HEK293 (cell line): ENCODE data around the gene CTIF.

Experiments
- BCL6B ChIP-seq: fragments of 450-650 bp; formaldehyde crosslinking; IDR thresholded peaks from 2 replicates; pipeline ENCODE4 v1.5.1; 2017; ENCODE audit warnings: missing biosample characterization, missing genetic modification characterization
- CTCF ChIP-seq: fragments of 450-650 bp; formaldehyde crosslinking; IDR thresholded peaks from 2 replicates; pipeline ENCODE4 v1.5.1; 2016; ENCODE audit warnings: missing biosample characterization, missing genetic modification characterization
- ELK4 ChIP-seq: IDR thresholded peaks from 2 replicates; pipeline ENCODE4 v1.6.1; 2011; ENCODE audit warnings: mild to moderate bottlenecking, low read depth, low read length, borderline replicate concordance
- GLIS1 ChIP-seq: fragments of 450-650 bp; formaldehyde crosslinking; IDR thresholded peaks from 2 replicates; pipeline ENCODE4 v1.5.1; 2016; ENCODE audit warnings: missing biosample characterization, missing genetic modification characterization
- IKZF3 ChIP-seq: fragments of 450-650 bp; IDR thresholded peaks from 2 replicates; pipeline ENCODE4 v1.5.0; 2018; ENCODE audit warnings: missing biosample characterization, mild to moderate bottlenecking, missing genetic modification characterization, moderate library complexity
- KLF8 ChIP-seq: fragments of 450-650 bp; formaldehyde crosslinking; IDR thresholded peaks from 2 replicates; pipeline ENCODE4 v1.5.1; 2016; ENCODE audit warnings: missing biosample characterization, missing genetic modification characterization
- OSR2 ChIP-seq: fragments of 450-650 bp; formaldehyde crosslinking; IDR thresholded peaks from 2 replicates; pipeline ENCODE4 v1.5.1; 2016; ENCODE audit warnings: missing biosample characterization, missing genetic modification characterization
- PATZ1 ChIP-seq: fragments of 450-650 bp; formaldehyde crosslinking; IDR thresholded peaks from 2 replicates; pipeline ENCODE4 v1.5.1; 2016; ENCODE audit warnings: missing biosample characterization, missing genetic modification characterization
- PRDM6 ChIP-seq: fragments of 450-650 bp; formaldehyde crosslinking; IDR thresholded peaks from 2 replicates; pipeline ENCODE4 v1.5.1; 2017; ENCODE audit warnings: missing biosample characterization, missing genetic modification characterization
- SALL2 ChIP-seq: fragments of 450-650 bp; formaldehyde crosslinking; IDR thresholded peaks from 2 replicates; pipeline ENCODE4 v1.5.0; 2017; ENCODE audit warnings: missing biosample characterization, mild to moderate bottlenecking, missing genetic modification characterization, borderline replicate concordance
- TCF7L2 ChIP-seq: IDR thresholded peaks from 2 replicates; pipeline ENCODE4 v1.6.1; 2011; ENCODE audit warnings: low read depth, mild to moderate bottlenecking, inconsistent platforms, low read length, moderate library complexity, borderline replicate concordance
- WT1 ChIP-seq: fragments of 450-650 bp; formaldehyde crosslinking; IDR thresholded peaks from 2 replicates; pipeline ENCODE4 v1.5.1; 2016; ENCODE audit warnings: missing biosample characterization, missing genetic modification characterization
- ZBTB10 ChIP-seq: fragments of 450-650 bp; formaldehyde crosslinking; IDR thresholded peaks from 2 replicates; pipeline ENCODE4 v1.5.1; 2016; ENCODE audit warnings: missing biosample characterization, missing genetic modification characterization
- ZBTB20 ChIP-seq: fragments of 450-650 bp; formaldehyde crosslinking; IDR thresholded peaks from 2 replicates; pipeline ENCODE4 v1.5.1; 2016; ENCODE audit warnings: missing biosample characterization, missing genetic modification characterization
- ZBTB21 ChIP-seq: fragments of 450-650 bp; formaldehyde crosslinking; IDR thresholded peaks from 2 replicates; pipeline ENCODE4 v1.5.1; 2017; ENCODE audit warnings: missing biosample characterization, missing genetic modification characterization
- ZBTB8A ChIP-seq: fragments of 450-650 bp; formaldehyde crosslinking; IDR thresholded peaks from 2 replicates; pipeline ENCODE4 v1.5.1; 2016; ENCODE audit warnings: missing biosample characterization, missing genetic modification characterization
- ZNF121 ChIP-seq: fragments of 450-650 bp; formaldehyde crosslinking; IDR thresholded peaks from 2 replicates; pipeline ENCODE4 v1.5.1; 2016; ENCODE audit warnings: missing biosample characterization, missing genetic modification characterization
- ZNF148 ChIP-seq: fragments of 450-650 bp; formaldehyde crosslinking; IDR thresholded peaks from 2 replicates; pipeline ENCODE4 v1.5.0; 2017; ENCODE audit warnings: missing biosample characterization, missing genetic modification characterization, borderline replicate concordance
- ZNF394 ChIP-seq: fragments of 450-650 bp; formaldehyde crosslinking; IDR thresholded peaks from 2 replicates; pipeline ENCODE4 v1.5.1; 2016; ENCODE audit warnings: missing biosample characterization, missing genetic modification characterization, mild to moderate bottlenecking, moderate library complexity, borderline replicate concordance
- ZNF600 ChIP-seq: fragments of 450-650 bp; formaldehyde crosslinking; IDR thresholded peaks from 2 replicates; pipeline ENCODE4 v1.5.1; 2016; ENCODE audit warnings: missing biosample characterization, missing genetic modification characterization
- ZNF704 ChIP-seq: fragments of 450-650 bp; formaldehyde crosslinking; IDR thresholded peaks from 2 replicates; pipeline ENCODE4 v1.5.1; 2016; ENCODE audit warnings: missing biosample characterization, missing genetic modification characterization
- ZSCAN16 ChIP-seq: fragments of 450-650 bp; formaldehyde crosslinking; IDR thresholded peaks from 2 replicates; pipeline ENCODE4 v1.5.1; 2016; ENCODE audit warnings: missing biosample characterization, missing genetic modification characterization
- ZSCAN5A ChIP-seq: fragments of 450-650 bp; formaldehyde crosslinking; IDR thresholded peaks from 2 replicates; pipeline ENCODE4 v1.5.1; 2016; ENCODE audit warnings: missing biosample characterization, missing genetic modification characterization

Gene CTIF

GRCh38 chr18:48605408-48605845 is 66.6 kb downstream of the CTIF start (continued):
- TF ChIP-seq PATZ1 (tag by site-specific recombination), result no peak
- peak; percentile 62; the same call in 1 of the 2 replicates for TF ChIP-seq IKZF3 (tag by site-specific recombination)
- TF ChIP-seq GLIS1 (tag by site-specific recombination), result peak; percentile 69
- TF ChIP-seq ZBTB21 (tag by site-specific recombination), result no peak
- TF ChIP-seq ZNF148 (tag by site-specific recombination), result no peak
- TF ChIP-seq ZSCAN5A (tag by site-specific recombination), result no peak
- TF ChIP-seq KLF8 (tag by site-specific recombination), result no peak
- TF ChIP-seq ZNF121, result no peak
- TF ChIP-seq CTCF (tag by site-specific recombination), result peak; percentile 55
- no peak for TF ChIP-seq TCF7L2
- TF ChIP-seq PRDM6 (tag by site-specific recombination), result no peak
- no peak for TF ChIP-seq SALL2 (tag by site-specific recombination)
- peak; percentile 30; the same call in 1 of the 2 replicates for TF ChIP-seq ZBTB8A (tag by site-specific recombination)
- TF ChIP-seq WT1 (tag by site-specific recombination), result no peak
- TF ChIP-seq ZBTB20 (tag by site-specific recombination), result no peak
- no peak for TF ChIP-seq ZNF394 (tag by site-specific recombination)
- no peak for TF ChIP-seq ZSCAN16 (tag by site-specific recombination)
- no peak for TF ChIP-seq ZNF600 (tag by site-specific recombination)
- no peak for TF ChIP-seq ZBTB10
- peak; percentile 81 for TF ChIP-seq OSR2 (tag by site-specific recombination)
- no peak for TF ChIP-seq BCL6B
- no peak for TF ChIP-seq ZNF704 (tag by site-specific recombination)
- TF ChIP-seq ELK4, result no peak
